Stimulated activated CD4-positive, alpha-beta T cell treated with anti-CD3 and anti-CD28 coated beads, Interleukin-2, amount 100 ng/mL, for 48 hours (primary cell): ENCODE results near the gene GRIK4.

Source experiments
- DNase-seq, 2 donors: peaks; one replicate each; pipeline ENCODE4 v3.0.0-alpha.2; 2020

The GRIK4 gene

DNA sequence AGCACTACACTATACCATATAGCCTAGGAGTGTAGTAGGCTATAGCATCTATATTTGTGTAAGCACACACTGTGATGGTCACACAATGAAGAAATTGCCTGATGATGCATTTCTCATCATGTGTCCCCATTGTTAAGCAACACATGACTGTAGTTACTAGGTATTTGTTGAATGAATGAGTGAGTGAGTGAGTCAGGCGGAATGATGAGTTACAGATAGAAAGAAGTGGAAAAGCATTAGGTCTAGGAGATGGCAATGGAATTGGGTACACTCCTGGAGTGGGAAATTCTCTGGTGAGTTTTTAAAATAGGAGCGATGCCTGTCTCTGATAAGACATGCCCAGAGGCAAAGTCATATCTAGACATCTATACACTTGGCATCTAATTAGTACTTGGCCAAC, 351.8 kb downstream of the GRIK4 start:
- DNase-seq, result no peak

DNA sequence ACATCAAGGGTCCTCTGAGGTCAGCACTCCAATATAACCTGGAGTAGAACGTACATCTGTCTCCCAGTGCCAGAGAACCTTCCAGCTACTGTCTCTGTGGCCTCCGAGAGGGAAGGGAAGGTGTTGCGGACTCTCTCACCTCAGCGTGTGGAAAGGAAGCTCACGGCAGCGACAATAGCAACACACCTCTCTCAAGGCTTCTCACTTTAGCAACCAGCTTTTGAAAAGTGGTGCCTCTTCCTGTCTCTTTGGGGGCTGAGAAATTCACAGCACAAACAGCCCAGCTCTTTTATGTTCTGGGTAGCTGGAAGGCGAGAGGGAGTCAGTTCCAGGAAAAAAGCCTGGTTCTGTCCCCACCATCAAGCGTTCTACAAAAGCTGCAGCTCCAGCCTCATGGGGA, 355.5 kb downstream of the GRIK4 start:
- DNase-seq, result no peak

DNA sequence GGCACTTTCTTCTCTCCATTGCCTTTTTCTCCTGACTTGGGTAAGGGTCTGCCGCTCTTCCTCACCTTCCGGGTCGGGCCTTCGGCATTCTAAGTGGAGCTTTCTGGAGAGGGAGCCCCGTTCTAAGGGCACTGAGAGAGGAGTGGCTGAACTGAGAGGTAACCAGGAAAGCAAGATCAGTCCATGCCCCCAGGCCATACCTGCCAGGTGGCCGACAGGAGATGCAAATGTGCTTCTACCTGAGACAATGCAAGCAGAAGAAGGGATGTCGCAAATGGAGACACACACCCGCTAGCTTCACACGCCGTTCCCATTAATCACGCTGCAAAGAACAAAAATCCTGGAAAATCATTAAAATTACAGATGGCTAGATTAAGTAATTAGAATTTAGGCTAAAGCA, 356.0 kb downstream of the GRIK4 start:
- no peak for DNase-seq

DNA sequence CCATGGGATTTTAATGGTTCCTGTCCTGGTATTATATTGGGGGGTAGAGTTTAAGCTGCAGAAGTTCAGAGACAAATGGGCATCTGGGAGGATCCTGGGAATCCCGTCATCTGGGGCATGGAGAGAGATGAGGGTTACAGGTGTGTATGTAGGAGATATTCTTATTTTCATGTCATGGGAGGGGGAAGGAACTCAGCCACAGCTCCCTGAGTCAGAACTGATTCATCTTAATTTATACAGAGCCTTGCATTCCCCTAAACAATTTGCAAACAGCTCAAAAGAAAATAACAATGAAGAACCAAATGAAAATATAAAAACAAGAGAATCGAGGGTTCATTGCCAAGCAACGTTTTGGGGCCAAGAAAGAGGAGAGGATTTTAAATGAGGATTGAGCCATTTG, 356.4 kb downstream of the GRIK4 start:
- DNase-seq, result no peak

DNA sequence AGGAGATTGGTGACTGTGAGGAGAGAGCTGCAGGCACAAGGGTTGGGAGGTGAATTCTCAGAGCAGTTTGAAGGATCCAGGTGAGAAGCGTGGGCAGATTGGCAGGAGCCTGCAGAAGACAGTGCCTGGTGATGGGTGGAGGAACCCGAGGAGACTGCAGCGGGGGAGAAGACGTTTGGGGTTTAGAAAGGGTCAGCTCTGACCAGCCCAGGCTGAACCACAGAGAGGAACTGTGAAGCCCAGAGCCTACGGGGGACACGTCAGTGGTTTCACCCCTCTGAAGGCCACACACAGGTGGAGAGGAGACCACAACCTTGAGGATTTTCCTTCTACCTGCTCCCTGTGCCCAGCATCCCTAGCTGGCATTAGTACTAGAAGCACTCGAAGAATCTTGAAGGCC, 357.5 kb downstream of the GRIK4 start:
- no peak for DNase-seq

DNA sequence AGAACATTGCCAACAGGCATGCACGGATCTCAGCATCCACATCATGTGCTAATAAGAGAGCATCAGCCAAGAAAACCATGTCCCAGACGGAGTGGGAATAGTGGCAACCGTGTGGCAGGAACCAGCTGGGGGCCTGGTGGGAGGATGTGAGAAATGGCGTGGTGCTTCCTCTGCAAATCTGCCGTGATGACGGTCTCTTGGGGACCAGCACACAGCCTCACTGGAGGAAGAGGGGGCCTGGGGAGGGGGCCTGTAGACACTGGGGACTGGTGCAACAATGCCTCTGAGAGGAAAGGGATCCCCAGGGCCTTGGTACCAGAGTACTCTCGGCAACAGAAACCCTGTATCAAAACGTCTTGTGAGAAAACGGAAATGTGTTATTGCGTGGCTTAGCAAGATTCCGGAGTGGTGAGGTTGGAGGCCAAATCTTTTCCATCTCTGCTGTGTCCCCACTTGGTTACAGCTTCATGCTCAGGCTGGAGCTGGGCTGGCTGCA, 358.0 kb downstream of the GRIK4 start:
- DNase-seq, result no peak

DNA sequence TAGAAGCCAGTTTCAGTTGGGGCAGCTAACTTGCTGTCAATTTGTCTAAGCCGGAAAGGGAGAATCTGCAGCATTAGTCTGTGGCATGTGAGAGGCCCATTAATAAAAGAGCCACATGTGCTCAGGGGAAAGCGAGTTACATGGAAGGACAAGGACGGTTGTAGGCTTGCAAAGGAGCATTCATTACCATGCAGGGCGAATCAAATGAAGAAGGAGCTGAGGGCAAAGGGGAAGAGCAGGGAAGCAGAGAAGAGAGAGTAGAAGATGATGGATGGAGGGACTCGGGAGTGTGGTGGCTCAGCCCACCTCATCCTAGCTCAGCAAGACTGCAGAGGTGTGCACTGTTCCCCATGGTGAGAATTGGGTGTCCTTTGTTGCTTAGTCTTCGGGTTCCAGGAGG, 359.6 kb downstream of the GRIK4 start:
- DNase-seq, result no peak

DNA sequence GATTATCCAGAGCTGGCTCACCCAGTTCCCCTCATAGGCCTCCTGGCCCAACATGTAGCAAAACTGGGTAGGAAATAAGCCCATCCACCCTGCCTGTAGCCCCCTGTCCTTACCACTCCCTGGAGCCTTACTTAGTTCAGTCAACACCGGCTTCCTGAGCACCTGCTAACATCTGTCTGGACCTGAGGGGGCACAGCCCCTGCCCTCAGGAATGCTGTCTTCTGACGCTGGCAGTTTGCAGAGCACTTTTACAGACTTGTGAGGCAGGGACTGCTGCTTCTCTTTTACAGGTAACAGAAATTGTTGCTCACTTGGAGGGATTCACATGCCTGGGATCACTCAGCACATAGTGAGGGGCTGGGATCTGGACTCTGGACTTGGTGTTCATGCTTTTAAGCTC, 360.4 kb downstream of the GRIK4 start:
- DNase-seq, result no peak

DNA sequence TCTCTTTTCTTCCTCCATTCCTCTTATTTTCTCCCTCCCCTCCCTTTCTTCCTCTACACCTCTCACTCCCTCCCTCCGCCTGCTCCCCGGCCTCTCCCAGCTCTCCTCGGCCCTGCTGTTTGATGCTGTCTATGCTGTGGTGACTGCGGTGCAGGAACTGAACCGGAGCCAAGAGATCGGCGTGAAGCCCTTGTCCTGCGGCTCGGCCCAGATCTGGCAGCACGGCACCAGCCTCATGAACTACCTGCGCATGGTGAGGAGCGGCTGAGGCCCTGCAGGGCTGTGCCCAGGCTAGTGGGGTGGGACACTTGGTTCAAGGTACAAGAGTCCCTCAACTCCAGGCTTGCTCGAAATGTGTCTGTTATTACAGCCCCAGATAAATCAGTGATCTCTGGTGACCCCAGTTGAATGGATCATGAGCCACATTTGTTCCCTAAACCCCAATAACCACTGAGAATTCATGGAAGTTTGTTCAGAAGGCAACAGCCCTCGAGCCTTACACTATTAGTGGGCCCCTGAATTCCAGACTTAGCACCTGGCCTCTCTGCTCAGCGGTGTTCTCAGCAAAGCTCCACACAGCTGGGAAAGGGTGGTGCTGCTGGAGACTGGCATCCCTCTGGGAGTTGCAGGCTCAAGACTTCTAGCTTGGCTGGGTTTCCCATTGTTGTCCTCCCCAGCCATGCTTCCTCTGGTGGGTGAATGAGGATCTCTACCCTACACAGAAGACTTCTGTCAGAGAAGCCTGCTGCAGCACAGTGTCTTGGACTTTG, 362.6 kb downstream of the GRIK4 start:
- no peak for DNase-seq

DNA sequence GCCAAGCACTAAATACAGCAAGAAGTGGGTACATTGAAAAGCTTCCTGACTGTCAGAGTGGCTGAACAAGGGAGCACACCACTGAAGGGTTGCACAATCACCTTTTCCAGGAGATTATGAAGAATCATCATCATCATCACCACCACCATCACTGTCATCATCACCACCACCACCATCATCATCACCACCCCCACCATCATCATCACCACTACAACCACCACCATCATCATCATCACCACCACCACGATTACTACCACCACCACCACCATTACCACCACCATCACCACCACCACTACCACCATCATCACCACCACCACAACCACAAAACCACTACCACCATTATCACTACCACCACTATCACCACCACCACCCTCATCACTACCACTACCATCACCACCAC, 364.4 kb downstream of the GRIK4 start:
- DNase-seq, result no peak

DNA sequence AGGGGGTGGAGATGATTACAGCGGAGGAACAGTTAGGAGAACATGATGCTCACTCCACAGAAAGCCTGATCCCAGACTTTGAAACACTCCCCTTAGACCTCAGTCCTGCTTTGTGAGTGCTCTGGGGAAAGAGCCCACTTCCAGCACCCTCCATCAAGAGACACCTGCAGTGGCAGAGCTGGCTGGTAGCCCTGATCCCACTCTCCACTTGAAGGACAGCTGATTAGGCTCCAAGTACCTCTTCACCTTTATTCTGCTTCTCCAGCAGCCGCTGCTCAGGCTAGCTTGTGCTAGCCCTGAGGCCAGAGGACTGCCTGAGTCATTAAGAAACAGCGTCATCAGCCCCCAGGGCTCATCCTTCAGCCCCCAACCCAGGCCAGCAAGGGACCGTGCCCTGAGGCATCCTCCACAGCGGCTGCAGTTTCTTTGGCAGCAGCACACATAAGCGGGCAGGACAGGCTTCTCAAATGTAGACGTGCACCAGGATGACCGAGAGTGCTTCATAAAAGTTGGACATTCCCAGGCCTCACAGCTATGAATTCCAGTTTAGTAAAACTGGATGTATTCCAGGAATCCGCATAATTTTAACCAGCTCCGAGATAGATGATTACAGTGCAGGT, 366.3 kb downstream of the GRIK4 start:
- no peak for DNase-seq

DNA sequence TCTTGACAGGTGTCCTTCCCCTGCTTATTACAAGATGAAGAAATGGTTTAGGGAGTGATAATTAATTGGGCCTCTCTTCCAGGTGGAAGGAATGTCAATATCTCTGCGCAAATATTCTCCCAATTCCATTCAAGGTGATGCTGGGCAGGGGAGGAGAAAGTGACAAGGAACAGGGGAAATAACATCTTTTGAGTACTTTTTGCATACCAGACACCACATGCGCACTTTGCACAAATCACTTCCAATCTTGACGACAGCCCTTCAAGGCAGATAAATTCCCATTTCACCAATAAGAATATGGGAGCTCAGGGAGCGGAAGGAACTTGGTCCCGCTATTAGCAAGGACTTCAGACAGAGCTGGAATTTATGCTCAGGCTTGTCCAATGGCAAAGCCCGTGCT, 367.2 kb downstream of the GRIK4 start:
- no peak for DNase-seq

DNA sequence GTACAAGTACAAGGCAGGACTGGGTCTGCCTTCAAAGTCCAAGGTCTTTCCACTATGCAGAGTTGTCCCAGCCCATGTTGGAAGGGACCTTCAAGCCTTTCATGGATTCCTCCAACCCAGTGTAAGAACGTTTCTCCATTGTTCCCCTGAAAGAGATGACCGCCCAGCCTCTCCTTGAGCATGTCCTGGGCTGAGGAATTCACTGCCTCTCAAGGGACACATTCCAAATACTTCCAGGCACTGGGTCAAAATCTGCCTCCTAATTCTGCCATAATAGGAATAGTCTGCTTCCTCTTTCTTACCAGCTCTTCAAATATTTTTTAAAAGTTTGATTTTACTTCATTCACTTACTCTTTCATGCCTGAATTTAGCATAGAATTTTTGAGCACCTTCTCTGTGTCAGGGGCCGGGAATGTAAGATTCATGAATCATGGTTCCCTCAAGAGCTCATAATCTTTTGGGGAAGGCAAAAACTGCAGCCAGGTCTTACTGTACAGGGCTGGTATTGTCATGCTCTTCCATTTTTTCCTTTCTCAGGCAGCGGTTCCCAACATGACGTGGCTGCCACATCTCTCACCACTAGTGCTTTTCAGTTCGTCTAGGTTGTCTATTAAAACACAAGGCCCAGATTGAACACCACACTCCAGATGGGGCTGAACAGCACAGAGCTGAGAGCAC, 369.1 kb downstream of the GRIK4 start:
- no peak for DNase-seq

DNA sequence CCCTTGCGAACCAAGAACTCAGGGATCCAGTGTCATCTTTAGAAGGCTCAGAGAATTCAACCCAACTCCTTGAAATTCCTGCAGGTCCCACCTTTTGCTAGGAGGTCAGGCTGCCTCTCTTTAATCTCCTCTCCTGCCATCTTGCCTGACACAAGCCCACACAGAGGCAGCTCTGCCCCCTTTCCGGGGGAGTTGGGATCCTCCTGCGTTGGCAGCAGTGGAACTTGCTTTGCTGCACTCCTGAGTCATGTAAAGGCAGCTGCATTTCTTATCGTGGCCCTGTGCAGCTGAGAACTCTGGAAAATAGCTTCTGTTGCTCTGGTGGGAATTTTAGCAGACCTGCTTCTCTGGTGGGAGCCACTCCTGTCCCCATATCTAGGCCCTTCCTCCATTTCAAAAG, 370.0 kb downstream of the GRIK4 start:
- DNase-seq, result no peak

DNA sequence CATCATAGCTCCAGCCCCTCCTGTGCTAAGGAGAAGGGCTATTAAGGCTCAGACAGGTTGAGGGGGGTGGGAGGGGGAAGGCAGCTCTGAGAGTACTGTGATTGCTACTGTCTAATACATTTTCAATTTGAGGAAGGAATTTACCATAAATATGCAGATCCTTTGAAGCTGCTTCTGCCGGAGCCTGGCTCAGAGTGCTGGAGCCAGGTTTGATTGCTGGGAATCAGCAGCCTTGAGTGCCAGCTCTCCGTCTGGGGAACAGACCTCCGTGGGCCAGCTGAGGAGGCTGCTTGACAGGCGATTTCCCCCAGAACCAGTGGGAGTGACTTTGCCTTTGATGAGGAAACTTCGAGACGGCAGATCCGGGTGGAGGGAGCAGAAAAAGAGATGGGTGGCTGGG, 370.6 kb downstream of the GRIK4 start:
- DNase-seq, result no peak

DNA sequence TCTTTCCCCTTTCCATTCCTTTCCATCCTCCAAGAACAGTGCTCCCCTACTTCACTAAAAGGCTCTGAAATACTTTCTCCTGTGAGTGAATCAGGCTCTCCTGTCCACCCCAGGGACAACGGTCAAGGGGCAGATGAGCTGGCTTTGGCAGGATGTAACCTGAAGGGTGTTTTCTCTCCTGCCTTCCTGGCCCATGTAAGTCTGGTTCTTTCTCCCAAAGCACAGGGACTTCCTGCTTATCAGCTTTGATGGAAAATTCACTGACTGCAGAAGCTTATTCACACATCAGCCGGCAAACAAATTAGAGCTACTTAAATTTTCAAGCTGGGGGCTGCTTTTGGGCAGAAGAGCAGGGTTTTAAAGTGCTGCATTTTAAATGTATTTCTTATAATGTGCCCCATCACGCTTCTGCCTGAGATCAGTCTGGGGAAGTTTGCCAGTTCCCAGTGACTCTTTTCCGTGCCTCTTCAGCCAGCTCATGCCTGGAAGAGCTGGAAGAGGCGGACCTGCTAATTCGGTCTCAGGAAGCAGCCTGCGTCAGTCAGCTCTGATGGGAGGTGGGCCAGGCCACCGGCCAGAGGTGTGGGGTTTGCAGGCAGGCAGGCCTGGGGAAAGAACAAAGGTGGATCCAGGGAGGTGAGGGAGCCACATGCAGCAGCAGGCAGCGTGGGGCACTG, 372.0 kb downstream of the GRIK4 start:
- DNase-seq, result no peak

DNA sequence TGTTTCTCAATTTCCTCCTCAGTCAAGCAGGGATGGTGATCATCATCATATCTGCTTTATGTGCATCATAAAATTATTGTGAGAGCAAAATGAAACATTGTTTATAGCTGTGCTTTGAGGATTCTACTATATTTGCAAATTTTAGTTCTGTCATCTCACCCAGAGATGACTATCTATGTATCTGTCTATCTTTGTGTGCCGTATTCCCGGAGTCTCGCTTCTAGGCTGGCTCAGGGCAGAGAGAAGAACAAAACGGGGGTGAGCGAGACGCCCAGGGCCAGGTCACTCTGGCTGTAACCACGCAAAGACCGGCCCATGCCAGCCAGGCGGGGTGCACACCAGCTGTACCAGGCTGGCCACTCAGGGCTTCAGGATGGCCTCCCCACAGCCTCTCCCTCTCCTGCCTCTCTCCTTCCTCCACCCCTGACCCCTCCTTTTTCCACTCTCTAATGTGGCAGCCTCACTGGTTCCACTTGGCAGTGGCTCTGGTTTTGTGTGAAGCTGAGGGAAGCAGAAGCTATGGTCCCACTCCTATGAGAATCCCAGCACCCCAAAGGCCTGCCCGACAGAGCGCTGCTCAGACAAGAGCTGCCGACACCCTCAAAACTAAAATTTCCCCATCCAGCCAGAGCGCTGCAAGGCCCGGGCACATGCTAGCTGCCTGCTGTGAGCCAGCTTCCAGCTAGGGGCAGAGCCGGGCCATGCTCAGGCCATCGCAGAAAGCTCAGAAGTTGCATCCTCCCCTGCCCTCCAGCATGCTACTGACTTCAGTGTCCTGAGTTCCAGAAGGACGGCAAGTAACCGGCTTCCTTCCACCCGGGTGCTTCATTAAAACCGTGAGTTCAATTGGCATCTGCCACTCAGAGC, 372.8 kb downstream of the GRIK4 start:
- DNase-seq, result no peak

DNA sequence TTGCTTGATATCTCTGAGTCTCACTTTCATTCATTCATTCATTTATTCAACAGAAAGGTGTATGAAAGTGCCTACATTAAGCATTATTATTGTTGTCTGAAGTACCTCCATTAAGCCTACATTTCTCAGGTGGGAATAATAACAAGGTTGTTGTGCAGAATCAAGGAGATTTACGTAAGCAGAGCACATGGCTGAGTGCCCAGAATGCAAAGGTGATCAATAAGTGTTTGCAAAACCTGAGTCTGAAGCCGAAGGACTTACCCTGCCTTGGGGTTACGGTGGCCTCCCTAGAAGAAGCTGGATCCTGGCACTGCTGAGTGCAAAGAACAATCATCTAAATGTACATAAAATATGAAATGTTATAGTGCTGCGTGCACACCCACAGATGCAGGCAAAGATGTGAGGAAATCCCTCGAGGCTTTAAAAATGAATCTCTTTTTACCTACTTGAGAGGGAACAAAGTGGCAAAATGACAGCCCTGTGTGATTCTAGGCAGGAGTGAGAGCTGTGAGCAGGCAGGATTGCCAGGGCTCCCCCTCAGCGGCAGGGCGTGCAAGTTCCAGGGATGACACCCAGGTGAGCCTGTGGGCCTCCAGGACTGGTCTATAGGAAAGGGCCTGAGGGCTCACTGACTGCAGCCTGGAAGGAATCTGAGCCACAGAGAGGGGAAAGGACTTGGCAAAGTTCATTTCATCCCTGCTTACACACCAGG, 379.2 kb downstream of the GRIK4 start:
- no peak for DNase-seq

DNA sequence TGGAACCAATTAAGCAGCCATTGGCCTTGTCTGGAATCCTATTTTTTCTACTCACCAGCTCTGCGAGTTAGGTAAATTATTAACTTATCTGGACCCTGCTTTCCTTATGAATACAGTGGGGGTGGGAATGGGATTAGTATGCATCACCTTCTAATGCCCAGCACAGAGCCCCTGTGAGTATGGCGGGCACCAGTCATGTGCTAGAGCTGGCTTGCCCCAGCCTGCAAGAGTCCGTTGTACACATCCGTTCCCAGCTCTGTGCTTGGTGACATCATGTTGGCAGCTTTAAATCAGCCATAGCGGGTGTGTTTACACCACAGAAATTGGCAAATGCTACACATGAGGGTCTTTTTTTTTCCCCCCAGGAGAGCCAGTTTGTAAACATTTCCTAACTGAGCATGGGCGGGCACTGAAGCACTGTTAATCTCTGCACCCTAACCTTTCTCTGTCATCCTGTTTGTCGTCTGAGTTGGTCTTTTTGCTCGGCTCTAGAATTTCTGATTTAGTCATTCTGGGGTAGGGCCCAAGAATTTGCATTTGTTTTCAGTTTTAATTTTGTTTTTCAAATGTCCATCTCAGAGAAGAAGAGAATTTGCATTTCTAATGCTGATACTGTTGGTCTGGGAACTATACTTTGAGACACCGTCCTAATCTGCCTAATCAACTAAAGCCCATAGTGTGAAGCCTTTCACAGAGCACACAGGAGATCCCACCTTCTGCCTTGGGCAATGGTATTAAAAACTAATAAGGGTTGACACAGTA, 382.1 kb downstream of the GRIK4 start:
- DNase-seq, result no peak

DNA sequence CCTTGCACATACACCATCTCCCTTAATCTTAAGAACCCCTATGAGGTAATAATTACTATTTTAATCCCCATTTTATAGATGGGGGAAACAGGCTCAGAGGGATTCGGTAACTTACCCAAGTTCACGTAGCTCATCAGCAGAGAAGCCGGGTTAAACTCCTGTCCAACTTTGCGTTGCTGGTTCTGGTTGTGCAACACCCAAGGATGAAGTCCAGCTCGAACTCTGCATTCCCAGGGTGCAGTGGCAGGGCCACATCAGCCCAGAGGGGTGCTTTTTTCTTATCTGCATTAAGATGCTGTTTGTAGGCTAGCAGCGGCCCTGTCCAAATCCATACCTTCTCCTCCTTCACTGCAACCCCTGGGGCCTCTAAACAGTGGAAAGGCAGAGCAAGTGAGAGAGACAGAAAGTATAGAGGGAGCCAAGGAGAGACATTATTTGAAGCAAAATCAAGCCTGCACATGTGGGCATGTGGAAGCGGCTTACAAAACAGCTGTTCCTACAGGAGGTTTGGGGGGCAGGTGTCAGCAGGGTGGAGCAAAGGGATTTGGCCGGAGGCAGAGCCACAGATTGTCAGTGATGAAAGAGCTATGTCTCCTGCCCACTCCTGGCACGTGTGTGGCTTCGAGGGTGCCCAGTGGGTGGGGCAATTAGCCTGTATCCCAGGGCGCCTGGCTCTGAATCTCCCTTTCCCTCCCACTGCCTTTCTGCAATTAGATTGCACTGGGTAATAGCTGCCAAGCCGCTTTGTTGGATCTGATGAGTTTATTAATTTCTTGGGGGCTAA, 382.8 kb downstream of the GRIK4 start:
- DNase-seq, result no peak
